Fibroblast of villous mesenchyme (primary cell): ENCODE results near the gene RSPO4. TPM values are rescaled to one million over a fixed set of nuclear protein-coding genes. Genes with fewer than 3 reads are reported as not detected.
"Not testable (repeated sequence)": the region's sequence is repeated elsewhere in the genome, so short reads cannot be mapped to it uniquely, and the experiment has no call there.

Experiments
- DNase-seq: peaks from one replicate; pipeline ENCODE4 v3.0.0-alpha.2; 2010; ENCODE audit warnings: low read depth
- H3K4me3 ChIP-seq: 2 replicates; pipeline ENCODE4 v1.5.1; 2011; ENCODE audit warnings: low read depth, mild to moderate bottlenecking, low read length
- CTCF ChIP-seq: IDR thresholded peaks from 2 replicates; pipeline ENCODE4 v1.5.1; 2012; ENCODE audit warnings: low read depth, mild to moderate bottlenecking, low read length; ENCODE audit not compliant: insufficient read depth
- total RNA-seq: library from RNA; depleted of rRNA; stranded (reverse); fragments of >200 nt; gene quantifications from 2 replicates; pipeline ENCODE4 v1.2.3, GENCODE V29; 2012

Gene RSPO4
- total RNA-seq, 1 donor: not detected

- H3K4me3 ChIP-seq: no peak overlapping the region
- no peak for DNase-seq
- no peak for TF ChIP-seq CTCF
Observed at GRCh38 chr20:988272-988671, 13.8 kb downstream of the RSPO4 start.

DNA sequence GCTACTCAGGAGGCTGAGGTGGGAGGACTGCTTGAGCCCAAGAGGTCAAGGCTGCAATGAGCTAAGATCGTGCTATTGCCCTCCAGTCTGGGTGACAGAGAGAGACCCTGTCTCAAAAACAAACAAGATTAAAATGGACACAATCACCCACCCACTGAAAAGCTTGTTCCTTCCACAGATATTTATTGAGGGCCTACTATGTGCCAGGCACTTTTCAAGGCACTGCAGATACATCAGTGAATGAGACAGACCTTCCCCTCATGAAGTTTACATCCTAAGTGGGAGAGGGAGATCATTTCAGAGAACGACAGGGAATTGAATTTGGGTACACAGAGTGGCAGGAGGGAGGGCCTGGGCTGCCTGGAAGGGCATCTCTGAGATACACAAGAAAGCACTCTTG is 14.4 kb downstream of the RSPO4 start:
- DNase-seq: no peak
- TF ChIP-seq CTCF: no peak

GRCh38 chr20:986733-987355 is 15.3 kb downstream of the RSPO4 start:
- no peak overlapping the region for H3K4me3 ChIP-seq
- DNase-seq: no peak
- no peak for TF ChIP-seq CTCF

More for the DNA sequence above, 14.4 kb downstream of the RSPO4 start:
- H3K4me3 ChIP-seq: no peak overlapping the region

GRCh38 chr20:984994-985393 is 17.1 kb downstream of the RSPO4 start:
- not testable (repeated sequence) for DNase-seq, H3K4me3 ChIP-seq

DNA sequence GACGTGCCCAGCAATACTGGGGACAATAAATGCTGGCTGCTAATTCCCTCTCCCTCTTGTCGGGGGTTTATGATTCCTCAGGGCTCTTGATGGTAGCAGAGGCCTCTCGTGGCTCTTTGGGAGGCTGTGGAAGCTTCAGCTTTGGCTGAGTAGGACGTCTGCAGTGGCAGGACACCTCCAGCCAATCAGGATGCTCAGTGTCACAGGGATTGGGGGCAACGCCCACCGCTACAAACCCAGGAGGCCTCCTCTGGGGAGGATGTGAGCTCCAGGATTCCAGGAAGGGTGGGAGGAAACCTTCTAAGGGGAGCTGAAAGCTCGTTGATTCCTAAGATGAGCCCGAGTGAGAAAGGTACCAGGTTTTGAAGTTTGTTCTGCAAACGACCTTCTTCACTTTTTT is 19.4 kb downstream of the RSPO4 start:
- no peak for TF ChIP-seq CTCF
- no peak overlapping the region for H3K4me3 ChIP-seq
- no peak for DNase-seq

- no peak for TF ChIP-seq CTCF
- DNase-seq: no peak
- H3K4me3 ChIP-seq: no peak overlapping the region
Observed at GRCh38 chr20:977021-977420, 25.1 kb downstream of the RSPO4 start.

GRCh38 chr20:976033-976432 is 26.1 kb downstream of the RSPO4 start:
- H3K4me3 ChIP-seq: no peak overlapping the region
- no peak for TF ChIP-seq CTCF
- DNase-seq: no peak
